PC-3 (cell line): ENCODE measurements around the gene MGARP. TPM values are rescaled to one million over a fixed set of nuclear protein-coding genes. Genes with fewer than 3 reads are reported as not detected.

Experiments
- ATAC-seq: fragments of 200-7000 bp; cut with Tn5 transposase; 2 replicates; pipeline ENCODE4 v1.9.1; 2020; ENCODE audit warnings: mild to moderate bottlenecking, moderate library complexity
- BruUV-seq: library from RNA; stranded (reverse); fragments of 400-500 nt; replicated peaks from 2 replicates; lab custom pipeline; 2021; lab: Mats Ljungman, UMichigan
- CTCF ChIA-PET: fragments of 300-600 bp; sonication (Branson Sonifier 250); formaldehyde crosslinking; loops from one replicate; lab custom pipeline; 2022; ENCODE audit warnings: antibody characterized with exemption; lab: Charles Lee
- POLR2A ChIA-PET: fragments of 300-600 bp; sonication (Branson Sonifier 250); formaldehyde crosslinking; loops from one replicate; lab custom pipeline; 2022; ENCODE audit warnings: antibody characterized with exemption; ENCODE audit not compliant: unreplicated experiment; lab: Charles Lee
- DNase-seq: peaks from one replicate; pipeline ENCODE4 v3.0.0-alpha.2; 2015
- H2AFZ ChIP-seq: fragments of 300-600 bp; sonication (generic); 2 replicates; pipeline ENCODE4 v1.6.0; 2016; ENCODE audit warnings: antibody characterized with exemption, low read length
- H3F3A ChIP-seq: fragments of 300-600 bp; sonication (generic); one replicate; pipeline ENCODE4 v1.6.0; 2017; ENCODE audit warnings: antibody characterized with exemption, low read length, control low read depth, mild to moderate bottlenecking; ENCODE audit not compliant: unreplicated experiment
- H3K27ac ChIP-seq: fragments of 300-600 bp; sonication (generic); 2 replicates; pipeline ENCODE4 v1.5.1; 2016; ENCODE audit warnings: mild to moderate bottlenecking, low read length
- H3K27me3 ChIP-seq: fragments of 300-600 bp; sonication (generic); 2 replicates; pipeline ENCODE4 v1.6.1; 2016; ENCODE audit warnings: low read length, mixed read lengths
- H3K36me3 ChIP-seq: fragments of 300-600 bp; sonication (generic); 2 replicates; pipeline ENCODE4 v1.6.1; 2016; ENCODE audit warnings: low read depth, mixed run types, low read length, mixed read lengths
- H3K4me1 ChIP-seq: fragments of 300-600 bp; sonication (generic); 2 replicates; pipeline ENCODE4 v1.5.1; 2016; ENCODE audit warnings: low read length; ENCODE audit not compliant: insufficient read depth
- H3K4me2 ChIP-seq: fragments of 300-600 bp; sonication (generic); 2 replicates; pipeline ENCODE4 v1.6.0; 2016; ENCODE audit warnings: low read length
- H3K4me3 ChIP-seq: fragments of 300-600 bp; sonication (generic); 2 replicates; pipeline ENCODE4 v1.5.1; 2016; ENCODE audit warnings: mild to moderate bottlenecking, low read length, mixed read lengths
- H3K79me2 ChIP-seq: fragments of 300-600 bp; sonication (generic); 2 replicates; pipeline ENCODE4 v1.6.1; 2017; ENCODE audit warnings: low read length, mixed read lengths
- H3K9ac ChIP-seq: fragments of 300-600 bp; sonication (generic); 2 replicates; pipeline ENCODE4 v1.6.0; 2016; ENCODE audit warnings: mild to moderate bottlenecking, low read length
- H3K9me2 ChIP-seq: fragments of 300-600 bp; sonication (generic); replicated peaks from 2 replicates; pipeline ENCODE4 v1.6.1; 2016; ENCODE audit warnings: mixed run types, low read length, mixed read lengths
- H3K9me3 ChIP-seq: fragments of 300-600 bp; sonication (generic); 2 replicates; pipeline ENCODE4 v1.6.1; 2016; ENCODE audit warnings: low read length, mixed read lengths
- H4K20me1 ChIP-seq: fragments of 300-600 bp; sonication (generic); 2 replicates; pipeline ENCODE4 v1.6.1; 2016; ENCODE audit warnings: low read length, mixed read lengths
- EZH2 ChIP-seq: fragments of 300-600 bp; sonication (generic); IDR thresholded peaks from one replicate; pipeline ENCODE4 v1.6.1; 2017; ENCODE audit warnings: antibody characterized with exemption, mild to moderate bottlenecking, low read length; ENCODE audit not compliant: unreplicated experiment
- EZH2phosphoT487 ChIP-seq: fragments of 300-600 bp; sonication (generic); IDR thresholded peaks from 2 replicates; pipeline ENCODE4 v1.6.1; 2018; ENCODE audit warnings: mild to moderate bottlenecking, antibody characterized with exemption, low read length, borderline replicate concordance
- intact Hi-C: fragments of 100-400 bp; cut with micrococcal nuclease; formaldehyde crosslinking; loops from 2 replicates; pipeline ENCODE4 v1.9.0; 2023
- total RNA-seq: library from RNA; depleted of rRNA; stranded (reverse); fragments of >200 nt; gene quantifications from 2 replicates; pipeline ENCODE4 v1.2.3, GENCODE V29; 2014
- TF ChIP-seq, protein P1 (sequence below): fragments of 300-600 bp; sonication (generic); conservative IDR thresholded peaks from 2 replicates; pipeline ENCODE4 v1.5.1; 2017; ENCODE audit warnings: antibody characterized with exemption, low read depth, mild to moderate bottlenecking, low read length

Gene MGARP
- total RNA-seq, 1 experiment from 2014 or later: 0.33 TPM

DNA sequence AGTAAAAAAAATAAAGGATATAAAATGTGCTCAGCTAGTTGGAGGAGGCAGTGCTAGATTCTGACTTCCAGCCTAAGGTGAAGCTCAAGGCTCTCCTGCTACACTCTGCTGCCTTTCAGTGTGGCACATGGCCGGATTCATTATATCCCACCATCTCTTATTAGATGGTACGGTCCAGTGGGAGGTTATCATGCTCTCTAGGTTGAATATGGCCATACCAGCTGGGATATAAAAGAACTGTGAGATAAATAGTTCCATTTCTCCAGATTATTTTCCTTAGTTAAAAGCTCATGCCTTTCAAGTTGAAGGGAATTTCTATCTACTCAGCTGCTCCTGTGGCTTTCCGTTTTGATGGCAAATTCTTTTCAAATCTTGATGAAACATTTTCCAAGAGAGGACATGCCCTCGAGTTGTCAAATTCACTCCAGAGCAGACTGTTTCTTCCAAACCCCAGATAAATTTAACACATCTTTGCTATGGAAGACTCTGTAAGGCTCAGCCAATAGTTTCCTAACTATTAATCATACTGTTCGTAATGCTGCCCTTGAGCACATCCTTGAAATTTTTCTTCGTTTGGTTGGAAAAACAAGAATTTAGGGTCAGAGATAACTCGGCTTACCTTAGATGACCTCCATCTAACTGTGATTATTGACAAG, 2.2 kb upstream of the MGARP start:
- H3K9me2 ChIP-seq: no peaks in the 10 kb centered on the region
- no peaks in the 10 kb centered on the region for H3K9me3 ChIP-seq
- no peak overlapping the region for H3K27ac ChIP-seq
- H3K79me2 ChIP-seq: no peaks in the 10 kb centered on the region
- H3K36me3 ChIP-seq: no peaks in the 10 kb centered on the region
- H3K4me2 ChIP-seq: no peak overlapping the region
- TF ChIP-seq EZH2 (no peak), EZH2phosphoT487 (no peak)
- TF ChIP-seq, protein P1, sequence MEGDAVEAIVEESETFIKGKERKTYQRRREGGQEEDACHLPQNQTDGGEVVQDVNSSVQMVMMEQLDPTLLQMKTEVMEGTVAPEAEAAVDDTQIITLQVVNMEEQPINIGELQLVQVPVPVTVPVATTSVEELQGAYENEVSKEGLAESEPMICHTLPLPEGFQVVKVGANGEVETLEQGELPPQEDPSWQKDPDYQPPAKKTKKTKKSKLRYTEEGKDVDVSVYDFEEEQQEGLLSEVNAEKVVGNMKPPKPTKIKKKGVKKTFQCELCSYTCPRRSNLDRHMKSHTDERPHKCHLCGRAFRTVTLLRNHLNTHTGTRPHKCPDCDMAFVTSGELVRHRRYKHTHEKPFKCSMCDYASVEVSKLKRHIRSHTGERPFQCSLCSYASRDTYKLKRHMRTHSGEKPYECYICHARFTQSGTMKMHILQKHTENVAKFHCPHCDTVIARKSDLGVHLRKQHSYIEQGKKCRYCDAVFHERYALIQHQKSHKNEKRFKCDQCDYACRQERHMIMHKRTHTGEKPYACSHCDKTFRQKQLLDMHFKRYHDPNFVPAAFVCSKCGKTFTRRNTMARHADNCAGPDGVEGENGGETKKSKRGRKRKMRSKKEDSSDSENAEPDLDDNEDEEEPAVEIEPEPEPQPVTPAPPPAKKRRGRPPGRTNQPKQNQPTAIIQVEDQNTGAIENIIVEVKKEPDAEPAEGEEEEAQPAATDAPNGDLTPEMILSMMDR: no peak
- no peaks in the 10 kb centered on the region for H3K27me3 ChIP-seq
- POLR2A ChIA-PET: no interaction called here
- H3K9ac ChIP-seq: no peak overlapping the region
- CTCF ChIA-PET: no interaction called here
- no TSS peak for BruUV-seq
- ATAC-seq (no peak), DNase-seq (no peak)
- intact Hi-C loops: loop anchor here (5.0 kb wide), 1 partner anchor 55 kb away; no protein-coding TSS in a partner anchor
- H3K4me1 ChIP-seq: no peaks in the 10 kb centered on the region
- no peaks in the 10 kb centered on the region for H4K20me1 ChIP-seq
- H3K4me3 ChIP-seq: no peak overlapping the region
- H2AFZ ChIP-seq: no peak overlapping the region
- H3F3A ChIP-seq: no peaks in the 10 kb centered on the region

GRCh38 chr4:139278912-139279759, 889 bp downstream of the MGARP start:
- Histone ChIP-seq H3K9me3 (no peaks in the 10 kb centered on the region), H3K9me2 (no peaks in the 10 kb centered on the region), H3K79me2 (no peaks in the 10 kb centered on the region), H3K9ac (no peak overlapping the region), H3K27ac (no peak overlapping the region), H2AFZ (no peak overlapping the region), H3K4me2 (no peak overlapping the region), H3F3A (no peaks in the 10 kb centered on the region), H4K20me1 (no peaks in the 10 kb centered on the region), H3K36me3 (no peaks in the 10 kb centered on the region), H3K4me1 (no peaks in the 10 kb centered on the region), H3K4me3 (no peak overlapping the region), H3K27me3 (no peaks in the 10 kb centered on the region)
- POLR2A ChIA-PET: no interaction called here
- TF ChIP-seq, protein P1: no peak
- no peak for TF ChIP-seq EZH2
- no peak for TF ChIP-seq EZH2phosphoT487
- DNase-seq (no peak), ATAC-seq (no peak)
- intact Hi-C loops: no loop called here
- CTCF ChIA-PET: no interaction called here
- no TSS peak for BruUV-seq

GRCh38 chr4:139278485-139278884, 1.5 kb downstream of the MGARP start:
- intact Hi-C loops: no loop called here
- ATAC-seq (no peak), DNase-seq (no peak)
- POLR2A ChIA-PET: no interaction called here
- Histone ChIP-seq H3K9me3 (no peaks in the 10 kb centered on the region), H3F3A (no peaks in the 10 kb centered on the region), H3K9ac (no peak overlapping the region), H2AFZ (no peak overlapping the region), H4K20me1 (no peaks in the 10 kb centered on the region), H3K4me2 (no peak overlapping the region), H3K36me3 (no peaks in the 10 kb centered on the region), H3K4me1 (no peaks in the 10 kb centered on the region), H3K27me3 (no peaks in the 10 kb centered on the region), H3K4me3 (no peak overlapping the region), H3K27ac (no peak overlapping the region), H3K79me2 (no peaks in the 10 kb centered on the region), H3K9me2 (no peaks in the 10 kb centered on the region)
- BruUV-seq: no TSS peak
- no peak for TF ChIP-seq EZH2
- TF ChIP-seq, protein P1: no peak
- TF ChIP-seq EZH2phosphoT487: no peak
- CTCF ChIA-PET: no interaction called here
